Panc1 (cell line): ENCODE data around the gene ZFHX3. TPM values are rescaled to one million over a fixed set of nuclear protein-coding genes. Genes with fewer than 3 reads are reported as not detected.

Experiments used
- ATAC-seq: fragments of 200-7000 bp; cut with Tn5 transposase; 2 replicates; pipeline ENCODE4 v1.9.1; 2020; ENCODE audit warnings: mild to moderate bottlenecking, moderate library complexity
- BruUV-seq: library from RNA; stranded (reverse); fragments of 400-500 nt; replicated peaks from 2 replicates; lab custom pipeline; 2021; lab: Mats Ljungman, UMichigan
- CTCF ChIA-PET: fragments of 300-600 bp; sonication (Branson Sonifier 250); formaldehyde crosslinking; loops from one replicate; lab custom pipeline; 2022; ENCODE audit warnings: antibody characterized with exemption; lab: Charles Lee
- POLR2A ChIA-PET: fragments of 300-600 bp; sonication (Branson Sonifier 250); formaldehyde crosslinking; loops from one replicate; lab custom pipeline; 2022; ENCODE audit warnings: antibody characterized with exemption; lab: Charles Lee
- DNase-seq: peaks from one replicate; pipeline ENCODE4 v3.0.0-alpha.2; 2010; ENCODE audit warnings: low read depth, low spot score
- H3K27ac ChIP-seq: 2 replicates; pipeline ENCODE4 v1.5.1; 2011; ENCODE audit warnings: mild to moderate bottlenecking, low read length, inconsistent platforms
- H3K27me3 ChIP-seq: fragments of 200-500 bp; sonication (Bioruptor generic); 2 replicates; pipeline ENCODE4 v1.6.0; 2014; ENCODE audit warnings: low read length, inconsistent platforms; ENCODE audit not compliant: control insufficient read depth, insufficient read depth
- H3K36me3 ChIP-seq: fragments of 200-500 bp; sonication (Bioruptor generic); 2 replicates; pipeline ENCODE4 v1.5.1; 2014; ENCODE audit warnings: inconsistent platforms, mild to moderate bottlenecking, low read length, moderate library complexity; ENCODE audit not compliant: control insufficient read depth, insufficient read depth
- H3K4me1 ChIP-seq: 2 replicates; pipeline ENCODE4 v1.5.1; 2011; ENCODE audit warnings: inconsistent platforms, mild to moderate bottlenecking, low read length, moderate library complexity; ENCODE audit not compliant: control insufficient read depth, insufficient read depth
- H3K4me3 ChIP-seq, 2 experiments: 2 replicates each; pipeline ENCODE4 v1.5.1; 2011 to 2012; ENCODE audit warnings: low read depth in 2 of 2, low read length in 2 of 2, mild to moderate bottlenecking in 2 of 2, inconsistent platforms in 1 of 2, moderate library complexity in 1 of 2
- H3K9me3 ChIP-seq: fragments of 200-500 bp; sonication (Bioruptor generic); 2 replicates; pipeline ENCODE4 v1.5.1; 2014; ENCODE audit warnings: low read depth, mild to moderate bottlenecking, inconsistent platforms, low read length, moderate library complexity; ENCODE audit not compliant: control insufficient read depth, insufficient read depth
- POLR2AphosphoS5 ChIP-seq: IDR thresholded peaks from 2 replicates; pipeline ENCODE4 v1.6.1; 2012; ENCODE audit warnings: mild to moderate bottlenecking, low read depth, low read length, moderate library complexity
- SIN3A ChIP-seq: IDR thresholded peaks from 2 replicates; pipeline ENCODE4 v1.6.1; 2012; ENCODE audit warnings: low read depth, mild to moderate bottlenecking, low read length, moderate library complexity, borderline replicate concordance; ENCODE audit not compliant: insufficient read depth
- TCF7L2 ChIP-seq: IDR thresholded peaks from 2 replicates; pipeline ENCODE4 v1.6.1; 2011; ENCODE audit warnings: mild to moderate bottlenecking, low read depth, low read length, inconsistent platforms
- in situ Hi-C: cut with HindIII; loops from 2 replicates; pipeline ENCODE4 v1.10.0; 2016; ENCODE audit warnings: low sequenced_read_pairs, low pct_unique_long_range_greater_than_20kb
- intact Hi-C: fragments of 100-400 bp; cut with micrococcal nuclease; formaldehyde crosslinking; loops from one replicate; pipeline ENCODE4 v1.10.0; 2022; ENCODE audit not compliant: unreplicated experiment
- total RNA-seq: library from RNA; stranded (reverse); gene quantifications from one replicate; pipeline ENCODE4 v1.2.1, GENCODE V29; 2021; ENCODE audit not compliant: unreplicated experiment
- TF ChIP-seq, protein P1 (sequence below): fragments of 450-650 bp; IDR thresholded peaks from 2 replicates; pipeline ENCODE4 v1.5.1; 2017; ENCODE audit warnings: mild to moderate bottlenecking
- TF ChIP-seq, protein P2 (sequence below), 2 experiments: IDR thresholded peaks; 2 replicates each; pipeline ENCODE4 v1.6.1; 2011 to 2012; ENCODE audit warnings: low read depth in 2 of 2, control low read depth in 1 of 2, low read length in 1 of 2, mild to moderate bottlenecking in 1 of 2, moderate library complexity in 1 of 2; ENCODE audit not compliant: insufficient read depth in 1 of 2

The ZFHX3 gene
- total RNA-seq, 1 experiment from 2014 or later: 7.1 TPM

DNA sequence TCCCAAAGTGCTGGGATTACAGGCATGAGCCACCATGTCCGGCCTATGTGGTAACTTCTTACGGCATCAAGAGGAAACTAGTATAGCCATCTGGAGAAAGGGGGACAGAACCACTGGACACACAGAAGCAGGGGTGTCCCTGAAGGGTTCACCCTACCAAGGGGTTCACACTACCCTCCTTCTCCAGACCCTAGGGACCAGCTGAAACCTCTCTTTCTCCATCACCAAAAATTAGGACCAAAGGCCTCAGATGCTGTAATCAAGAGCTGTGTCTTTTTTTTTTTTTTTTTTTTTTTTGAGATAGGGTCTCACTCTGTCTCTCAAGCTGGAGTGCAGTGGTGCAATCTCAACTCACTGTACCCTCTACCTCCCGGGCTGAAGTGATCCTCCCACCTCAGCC, 33.2 kb downstream of the ZFHX3 start:
- no peaks in the 10 kb centered on the region for H3K36me3 ChIP-seq
- POLR2A ChIA-PET: no interaction called here
- no peak for ATAC-seq
- no peaks in the 10 kb centered on the region for H3K27me3 ChIP-seq
- no peak overlapping the region for H3K4me3 ChIP-seq
- DNase-seq: no peak
- in situ Hi-C loops: no loop called here
- CTCF ChIA-PET: no interaction called here
- TF ChIP-seq SIN3A (no peak), TCF7L2 (no peak), POLR2AphosphoS5 (no peak)
- no peak overlapping the region for H3K27ac ChIP-seq
- intact Hi-C loops: no loop called here
- H3K4me1 ChIP-seq: peaks cover 14% of the 10 kb centered on the region
- BruUV-seq: no TSS peak
- no peaks in the 10 kb centered on the region for H3K9me3 ChIP-seq

DNA sequence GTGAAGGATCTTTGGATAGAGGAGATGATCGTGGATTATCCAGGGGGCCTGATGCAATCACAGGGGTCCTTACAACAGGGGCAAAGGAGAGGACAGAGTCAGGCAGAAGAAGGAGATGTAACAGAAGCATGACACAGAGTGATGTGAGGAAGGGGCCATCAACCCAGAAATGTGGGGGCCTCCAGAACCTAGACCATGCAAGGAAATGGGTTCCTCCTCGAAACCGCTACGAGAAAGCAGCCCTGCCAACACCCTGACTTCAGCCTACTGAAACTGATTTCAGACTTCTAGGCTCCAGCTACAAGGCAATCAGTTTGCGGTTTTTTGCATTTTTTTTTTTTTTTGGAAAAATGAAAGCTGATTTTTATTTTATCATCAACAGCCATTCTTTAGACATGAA, 34.0 kb downstream of the ZFHX3 start:
- intact Hi-C loops (no loop called here), in situ Hi-C loops (no loop called here)
- Histone ChIP-seq H3K27ac (no peak overlapping the region), H3K27me3 (no peaks in the 10 kb centered on the region), H3K36me3 (no peaks in the 10 kb centered on the region), H3K9me3 (no peaks in the 10 kb centered on the region), H3K4me1 (peaks cover 6% of the 10 kb centered on the region), H3K4me3 (no peak overlapping the region)
- TF ChIP-seq TCF7L2 (no peak), SIN3A (no peak), POLR2AphosphoS5 (no peak)
- TF ChIP-seq, protein P1, sequence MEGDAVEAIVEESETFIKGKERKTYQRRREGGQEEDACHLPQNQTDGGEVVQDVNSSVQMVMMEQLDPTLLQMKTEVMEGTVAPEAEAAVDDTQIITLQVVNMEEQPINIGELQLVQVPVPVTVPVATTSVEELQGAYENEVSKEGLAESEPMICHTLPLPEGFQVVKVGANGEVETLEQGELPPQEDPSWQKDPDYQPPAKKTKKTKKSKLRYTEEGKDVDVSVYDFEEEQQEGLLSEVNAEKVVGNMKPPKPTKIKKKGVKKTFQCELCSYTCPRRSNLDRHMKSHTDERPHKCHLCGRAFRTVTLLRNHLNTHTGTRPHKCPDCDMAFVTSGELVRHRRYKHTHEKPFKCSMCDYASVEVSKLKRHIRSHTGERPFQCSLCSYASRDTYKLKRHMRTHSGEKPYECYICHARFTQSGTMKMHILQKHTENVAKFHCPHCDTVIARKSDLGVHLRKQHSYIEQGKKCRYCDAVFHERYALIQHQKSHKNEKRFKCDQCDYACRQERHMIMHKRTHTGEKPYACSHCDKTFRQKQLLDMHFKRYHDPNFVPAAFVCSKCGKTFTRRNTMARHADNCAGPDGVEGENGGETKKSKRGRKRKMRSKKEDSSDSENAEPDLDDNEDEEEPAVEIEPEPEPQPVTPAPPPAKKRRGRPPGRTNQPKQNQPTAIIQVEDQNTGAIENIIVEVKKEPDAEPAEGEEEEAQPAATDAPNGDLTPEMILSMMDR: no peak
- TF ChIP-seq, protein P2, sequence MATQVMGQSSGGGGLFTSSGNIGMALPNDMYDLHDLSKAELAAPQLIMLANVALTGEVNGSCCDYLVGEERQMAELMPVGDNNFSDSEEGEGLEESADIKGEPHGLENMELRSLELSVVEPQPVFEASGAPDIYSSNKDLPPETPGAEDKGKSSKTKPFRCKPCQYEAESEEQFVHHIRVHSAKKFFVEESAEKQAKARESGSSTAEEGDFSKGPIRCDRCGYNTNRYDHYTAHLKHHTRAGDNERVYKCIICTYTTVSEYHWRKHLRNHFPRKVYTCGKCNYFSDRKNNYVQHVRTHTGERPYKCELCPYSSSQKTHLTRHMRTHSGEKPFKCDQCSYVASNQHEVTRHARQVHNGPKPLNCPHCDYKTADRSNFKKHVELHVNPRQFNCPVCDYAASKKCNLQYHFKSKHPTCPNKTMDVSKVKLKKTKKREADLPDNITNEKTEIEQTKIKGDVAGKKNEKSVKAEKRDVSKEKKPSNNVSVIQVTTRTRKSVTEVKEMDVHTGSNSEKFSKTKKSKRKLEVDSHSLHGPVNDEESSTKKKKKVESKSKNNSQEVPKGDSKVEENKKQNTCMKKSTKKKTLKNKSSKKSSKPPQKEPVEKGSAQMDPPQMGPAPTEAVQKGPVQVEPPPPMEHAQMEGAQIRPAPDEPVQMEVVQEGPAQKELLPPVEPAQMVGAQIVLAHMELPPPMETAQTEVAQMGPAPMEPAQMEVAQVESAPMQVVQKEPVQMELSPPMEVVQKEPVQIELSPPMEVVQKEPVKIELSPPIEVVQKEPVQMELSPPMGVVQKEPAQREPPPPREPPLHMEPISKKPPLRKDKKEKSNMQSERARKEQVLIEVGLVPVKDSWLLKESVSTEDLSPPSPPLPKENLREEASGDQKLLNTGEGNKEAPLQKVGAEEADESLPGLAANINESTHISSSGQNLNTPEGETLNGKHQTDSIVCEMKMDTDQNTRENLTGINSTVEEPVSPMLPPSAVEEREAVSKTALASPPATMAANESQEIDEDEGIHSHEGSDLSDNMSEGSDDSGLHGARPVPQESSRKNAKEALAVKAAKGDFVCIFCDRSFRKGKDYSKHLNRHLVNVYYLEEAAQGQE (IDR thresholded peaks at IDR 0.05; ENCODE audit: insufficient read depth in 1 of 2, low read depth in 2 of 2, low read length in 1 of 2): no peak
- BruUV-seq: no TSS peak
- no peak for ATAC-seq
- POLR2A ChIA-PET: no interaction called here
- CTCF ChIA-PET: no interaction called here
- DNase-seq: no peak

DNA sequence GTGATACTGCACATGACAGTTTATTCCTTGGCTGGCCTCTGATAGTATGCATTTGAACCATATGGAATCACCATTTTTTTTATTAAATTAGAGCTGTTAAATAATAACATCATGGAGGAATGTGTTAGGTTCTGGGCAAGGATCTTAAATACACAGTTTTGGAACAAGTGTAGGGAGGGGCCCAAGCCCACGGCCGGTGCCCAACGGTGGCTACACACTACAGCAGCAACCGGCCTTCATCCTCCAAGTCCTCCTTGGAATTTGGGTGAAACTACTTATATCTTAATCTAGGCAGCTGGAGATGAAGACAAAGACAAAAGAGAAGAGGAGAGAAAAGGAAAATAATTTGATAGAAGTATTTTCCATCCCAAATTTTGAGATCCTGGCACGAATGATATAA, 35.6 kb downstream of the ZFHX3 start:
- no peak for ATAC-seq
- Histone ChIP-seq H3K36me3 (no peaks in the 10 kb centered on the region), H3K9me3 (no peaks in the 10 kb centered on the region), H3K27me3 (no peaks in the 10 kb centered on the region), H3K27ac (no peak overlapping the region), H3K4me1 (0 out of 2 replicates have a peak, but pooled peaks cover 2% of the 10 kb centered on the region), H3K4me3 (no peak overlapping the region)
- no peak for DNase-seq
- no TSS peak for BruUV-seq
- TF ChIP-seq SIN3A (no peak), TCF7L2 (no peak)
- TF ChIP-seq, protein P2 (IDR thresholded peaks at IDR 0.05; ENCODE audit: insufficient read depth in 1 of 2, low read depth in 2 of 2, low read length in 1 of 2): no peak
- intact Hi-C loops: no loop called here
- CTCF ChIA-PET: no interaction called here
- POLR2A ChIA-PET: no interaction called here
- in situ Hi-C loops: no loop called here
